ENCODE measurements around the gene DDX51.
A peak's percentile ranks its signal among the peaks of the same experiment; 100 is the strongest.

The DDX51 gene

DNA sequence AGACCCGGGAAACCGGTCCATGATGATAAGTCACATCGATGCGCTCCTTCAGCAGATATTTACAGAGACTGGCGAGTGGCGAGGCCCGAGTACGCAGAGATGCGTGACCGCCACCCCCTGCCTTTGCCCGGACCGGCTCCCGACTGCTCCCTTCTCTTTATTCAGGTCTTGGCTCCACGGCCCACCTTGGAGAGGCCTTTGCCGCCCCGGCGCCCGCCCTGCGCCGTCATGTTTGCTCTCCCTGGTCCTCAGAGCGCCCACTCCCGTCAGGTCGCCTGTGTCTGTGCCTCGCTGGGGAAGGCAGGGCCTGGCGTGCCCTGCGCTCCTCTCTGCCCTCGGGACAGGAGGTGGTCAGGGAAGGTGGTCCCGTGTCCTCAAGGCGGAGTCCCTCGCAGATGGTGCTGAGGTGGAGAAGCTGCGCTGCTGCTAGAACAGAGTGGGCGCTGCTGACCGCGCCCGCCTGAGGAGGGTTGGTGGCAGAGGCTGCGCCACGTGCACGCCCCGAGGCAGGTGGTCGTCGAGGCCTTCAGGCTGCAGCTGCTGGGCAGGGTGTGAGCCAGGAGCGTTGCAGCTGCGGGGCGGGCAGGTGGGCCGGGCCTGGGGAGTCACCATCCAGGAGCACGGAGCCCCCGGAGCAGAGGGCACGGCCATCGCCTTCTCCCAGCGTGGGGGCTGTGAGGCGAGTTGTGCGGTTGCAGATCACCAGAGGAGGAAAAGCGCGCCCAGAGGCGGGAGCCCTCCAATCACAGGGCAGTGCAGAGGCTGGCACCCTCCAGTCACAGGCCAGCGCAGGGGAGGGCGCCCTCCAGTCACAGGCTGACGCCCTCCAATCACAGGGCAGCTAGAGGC lies 27.2 kb downstream of the DDX51 start:
- TF ChIP-seq, protein P1, sequence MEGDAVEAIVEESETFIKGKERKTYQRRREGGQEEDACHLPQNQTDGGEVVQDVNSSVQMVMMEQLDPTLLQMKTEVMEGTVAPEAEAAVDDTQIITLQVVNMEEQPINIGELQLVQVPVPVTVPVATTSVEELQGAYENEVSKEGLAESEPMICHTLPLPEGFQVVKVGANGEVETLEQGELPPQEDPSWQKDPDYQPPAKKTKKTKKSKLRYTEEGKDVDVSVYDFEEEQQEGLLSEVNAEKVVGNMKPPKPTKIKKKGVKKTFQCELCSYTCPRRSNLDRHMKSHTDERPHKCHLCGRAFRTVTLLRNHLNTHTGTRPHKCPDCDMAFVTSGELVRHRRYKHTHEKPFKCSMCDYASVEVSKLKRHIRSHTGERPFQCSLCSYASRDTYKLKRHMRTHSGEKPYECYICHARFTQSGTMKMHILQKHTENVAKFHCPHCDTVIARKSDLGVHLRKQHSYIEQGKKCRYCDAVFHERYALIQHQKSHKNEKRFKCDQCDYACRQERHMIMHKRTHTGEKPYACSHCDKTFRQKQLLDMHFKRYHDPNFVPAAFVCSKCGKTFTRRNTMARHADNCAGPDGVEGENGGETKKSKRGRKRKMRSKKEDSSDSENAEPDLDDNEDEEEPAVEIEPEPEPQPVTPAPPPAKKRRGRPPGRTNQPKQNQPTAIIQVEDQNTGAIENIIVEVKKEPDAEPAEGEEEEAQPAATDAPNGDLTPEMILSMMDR (IDR thresholded peaks at IDR 0.05; ENCODE audit: low read length, missing control alignments) = no peak
- no peak for DNase-seq (ENCODE audit: low read depth)
- no peak overlapping the region for H3K4me3 ChIP-seq (replicated peaks; ENCODE audit: low read depth, low read length)

DNA sequence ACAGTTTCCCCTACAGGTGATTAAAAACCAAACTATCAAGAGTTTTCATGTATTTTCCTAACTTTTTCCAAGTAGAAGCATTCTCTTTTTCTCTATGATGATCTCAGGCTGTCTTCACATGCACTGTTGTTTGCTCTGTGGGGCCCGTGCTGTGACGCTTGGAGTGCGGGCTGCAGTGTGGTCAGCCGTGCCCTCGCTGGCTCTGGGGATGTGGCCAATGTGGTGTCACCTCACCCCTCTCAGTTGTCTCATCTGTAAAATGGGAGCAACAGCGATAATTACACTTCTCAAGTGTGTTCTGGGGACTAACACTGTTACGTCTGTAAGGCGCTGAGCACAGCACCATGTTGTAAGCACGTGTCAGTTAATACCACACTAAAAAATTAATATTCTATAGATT lies 28.6 kb downstream of the DDX51 start:
- no peak overlapping the region for H3K4me3 ChIP-seq (replicated peaks; ENCODE audit: low read depth, low read length)
- TF ChIP-seq, protein P1 (IDR thresholded peaks at IDR 0.05; ENCODE audit: low read length, missing control alignments) = no peak
- no peak for DNase-seq (ENCODE audit: low read depth)

DNA sequence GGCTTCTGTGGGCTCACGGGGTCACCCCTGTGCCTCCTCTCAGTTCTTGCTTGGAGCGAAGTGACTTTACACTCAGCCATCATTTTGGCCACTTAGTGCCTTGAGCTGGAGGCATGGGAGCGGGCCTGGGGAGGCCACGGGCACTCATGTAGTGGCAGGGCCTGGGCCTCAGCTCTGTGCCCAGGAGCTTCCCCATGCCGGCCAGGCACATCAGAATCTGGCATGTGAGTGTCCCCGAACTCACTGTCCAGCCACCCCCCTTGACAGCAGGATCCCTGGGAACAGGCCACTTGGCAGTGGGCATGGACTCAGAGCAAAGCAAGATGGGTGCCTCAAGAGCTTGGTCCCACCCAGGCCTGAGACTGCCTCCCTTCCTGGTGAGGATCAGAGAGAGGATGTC lies 29.5 kb downstream of the DDX51 start:
- no peak overlapping the region for H3K4me3 ChIP-seq (replicated peaks; ENCODE audit: low read depth, low read length)
- TF ChIP-seq, protein P1 (IDR thresholded peaks at IDR 0.05; ENCODE audit: low read length, missing control alignments) = no peak
- DNase-seq (ENCODE audit: low read depth) = no peak

DNA sequence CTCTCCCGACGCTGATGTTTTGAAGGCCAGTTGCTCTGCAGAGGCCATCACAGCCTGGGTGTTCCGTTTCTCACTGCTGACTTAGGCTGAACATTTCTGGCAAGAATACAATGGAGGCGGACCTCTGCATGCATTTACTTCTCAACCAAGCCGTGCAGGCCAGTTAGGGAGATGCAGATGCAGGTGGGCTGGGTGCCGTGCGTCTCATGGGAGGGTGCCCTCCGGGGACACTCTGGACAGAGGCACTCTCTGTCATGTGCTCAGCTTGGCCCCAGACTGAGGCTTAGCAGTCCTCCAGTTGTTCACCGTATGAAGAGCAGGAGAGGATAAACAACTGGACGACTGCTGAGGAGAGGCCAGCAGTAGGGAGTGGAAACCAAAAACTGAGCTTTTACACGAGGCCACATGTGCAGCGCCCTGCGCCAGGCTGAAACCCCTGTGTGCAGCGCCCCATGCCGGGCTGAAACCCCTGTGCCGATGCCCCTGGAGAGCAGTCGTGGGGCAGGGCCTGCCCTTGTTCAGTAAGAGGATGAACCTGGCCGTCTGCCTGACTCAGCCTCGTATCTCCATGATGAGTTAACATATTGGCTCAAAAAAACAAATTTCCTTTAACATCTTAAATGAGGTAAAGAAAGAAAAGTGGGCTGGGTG lies 32.3 kb downstream of the DDX51 start:
- DNase-seq (ENCODE audit: low read depth) = no peak
- no peak overlapping the region for H3K4me3 ChIP-seq (replicated peaks; ENCODE audit: low read depth, low read length)
- TF ChIP-seq, protein P1 (IDR thresholded peaks at IDR 0.05; ENCODE audit: low read length, missing control alignments) = no peak

DNA sequence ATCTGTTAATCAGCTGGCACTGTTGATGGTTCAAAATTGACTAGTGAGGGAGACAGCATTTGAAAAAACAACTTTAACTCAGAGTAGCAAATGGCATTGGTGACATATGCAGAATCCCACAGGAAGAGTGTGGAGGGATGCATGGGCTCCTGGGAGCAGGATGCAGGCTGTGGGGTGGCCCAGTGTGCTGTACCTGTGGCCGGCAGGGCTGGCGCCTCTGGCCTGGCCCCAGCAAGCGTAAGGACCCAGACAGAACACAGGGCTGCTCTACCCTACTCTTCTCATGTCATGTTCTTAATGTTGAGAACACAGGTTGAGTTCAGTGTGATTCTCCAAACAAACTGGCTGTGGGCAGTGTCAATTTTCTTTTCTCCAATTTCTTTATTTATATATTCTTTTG lies 33.4 kb downstream of the DDX51 start:
- TF ChIP-seq, protein P1 (IDR thresholded peaks at IDR 0.05; ENCODE audit: low read length, missing control alignments) = no peak
- DNase-seq (ENCODE audit: low read depth) = no peak
- H3K4me3 ChIP-seq (replicated peaks; ENCODE audit: low read depth, low read length) = no peak overlapping the region

DNA sequence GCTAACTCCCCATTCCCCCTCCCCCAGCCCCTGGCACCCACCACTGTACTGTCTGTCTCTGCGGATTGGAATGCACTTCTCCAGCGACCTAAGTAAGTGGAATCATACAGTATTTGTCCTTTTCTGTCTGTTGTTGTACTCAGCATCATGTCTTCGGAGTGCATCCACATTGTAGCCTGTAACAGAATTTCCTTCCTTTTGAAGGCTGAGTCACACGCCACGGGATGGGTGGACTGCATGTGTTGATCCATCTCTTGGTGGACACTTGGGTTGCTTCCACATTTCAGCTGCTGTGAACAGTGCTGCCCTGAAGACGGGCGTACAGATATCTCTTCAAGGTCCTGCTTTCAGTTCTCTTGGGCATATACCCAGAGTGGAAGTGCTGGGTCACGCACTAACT lies 34.4 kb downstream of the DDX51 start:
- DNase-seq (ENCODE audit: low read depth) = peak; percentile 6
- TF ChIP-seq, protein P1 (IDR thresholded peaks at IDR 0.05; ENCODE audit: low read length, missing control alignments) = no peak
- H3K4me3 ChIP-seq (replicated peaks; ENCODE audit: low read depth, low read length) = no peak overlapping the region
